ENCODE data around the gene HAND2. TPM values are rescaled to one million over a fixed set of nuclear protein-coding genes. Genes with fewer than 3 reads are reported as not detected.
A peak's percentile ranks its signal among the peaks of the same experiment; 100 is the strongest.

The HAND2 gene
- total and polyA plus RNA-seq, 2 of the 8 experiments (the other 6 are each of a cell fraction or from before 2014, with no cell fraction given): 0.05 TPM; not detected in 1

DNA sequence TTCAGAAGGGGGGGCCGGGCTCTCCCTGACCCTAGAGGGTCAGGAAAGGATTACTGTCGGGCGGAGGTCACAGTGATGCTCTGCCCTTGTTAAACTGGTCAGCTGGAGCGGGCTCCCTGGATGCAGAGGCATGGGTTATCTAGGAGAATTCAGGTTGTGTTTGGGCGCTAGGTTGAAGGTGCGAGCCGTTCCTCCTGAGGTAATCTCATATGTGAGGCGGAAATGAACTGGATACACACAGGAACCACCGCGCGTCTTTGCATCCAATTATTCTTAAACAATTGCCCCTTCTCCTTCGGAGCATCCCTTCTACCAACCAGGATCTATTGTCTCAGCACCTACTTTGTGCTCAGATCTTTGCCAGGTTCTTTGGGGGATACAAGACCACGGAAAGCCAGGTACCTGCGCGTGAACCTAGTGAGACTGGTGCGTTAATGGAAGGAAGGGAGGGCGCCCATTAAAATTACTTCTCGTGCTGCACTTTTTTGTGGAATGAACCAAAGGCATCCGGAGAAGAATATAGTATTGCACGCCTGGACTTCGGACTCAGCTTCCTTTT lies 28.4 kb downstream of the HAND2 start:
- peak overlapping the region; percentile 84 to 90 for H3K4me2 ChIP-seq (ENCODE audit: insufficient read depth in 1 of 2, low read depth in 2 of 2, low read length in 2 of 2)
- FAIRE-seq: no peak
- CTCF ChIA-PET (ENCODE audit: partially characterized antibody): interaction anchor here (1.1 to 5.9 kb wide), 7 partner anchors 21 to 82 kb away, joined by 3 to 39 read pairs (median 8); no protein-coding TSS in a partner anchor

More for the DNA sequence above, 28.4 kb downstream of the HAND2 start:
- Histone ChIP-seq H3K9me3 (ENCODE audit: insufficient read depth in 2 of 2, low read depth in 1 of 2, low read length in 1 of 2) (no peaks in the 10 kb centered on the region), H3K27ac (ENCODE audit: low read depth, low read length) (no peak overlapping the region), H2AFZ (ENCODE audit: low read length) (peak overlapping the region; percentile 72; the same call in 1 of the 2 replicates), H2BK120ac (replicated peaks; ENCODE audit: low read depth, low read length) (no peak overlapping the region), H3K23ac (ENCODE audit: insufficient read length) (no peak overlapping the region), H3K27me3 (replicated peaks in 1 of 4; ENCODE audit: control insufficient read depth in 3 of 4, extremely low read depth in 1 of 4, insufficient read depth in 3 of 4, low read length in 3 of 4) (peaks cover 60 to 82% (median 74%) of the 10 kb centered on the region in 4 experiments), H3K79me1 (ENCODE audit: low read depth, low read length) (no peaks in the 10 kb centered on the region), H2BK15ac (ENCODE audit: low read length) (no peak overlapping the region), H3K18ac (ENCODE audit: extremely low read depth, low read length) (0 out of 2 replicates have a peak overlapping the region, but pooled peaks have one; percentile 88), H3K4me1 (replicated peaks in 1 of 4; ENCODE audit: control insufficient read depth in 3 of 4, insufficient read depth in 4 of 4, low read length in 3 of 4) (peaks cover 12 to 21% (median 15%) of the 10 kb centered on the region in 4 experiments), H4K5ac (ENCODE audit: insufficient read length, low read depth, low read length) (no peak overlapping the region), H4K8ac (ENCODE audit: extremely low read depth, insufficient read depth, low read length) (no peak overlapping the region; the same call in 1 of the 2 replicates), H2BK12ac (ENCODE audit: low read depth, low read length) (0 out of 2 replicates have a peak overlapping the region, but pooled peaks have one; percentile 42), H3K4me3 (ENCODE audit: extremely low read depth in 1 of 4, insufficient read depth in 2 of 4, low read depth in 3 of 4, low read length in 4 of 4) (peak overlapping the region; percentile 59 to 72 (median 65)), H3K14ac (ENCODE audit: insufficient read length) (no peak overlapping the region), H3K79me2 (ENCODE audit: control insufficient read depth in 1 of 2, insufficient read depth in 2 of 2, low read length in 2 of 2) (no peaks in the 10 kb centered on the region), H2BK20ac (ENCODE audit: low read length) (0 out of 2 replicates have a peak overlapping the region, but pooled peaks have one; percentile 34), H2BK5ac (ENCODE audit: low read depth, low read length) (no peak overlapping the region), H3K56ac (replicated peaks; ENCODE audit: insufficient read length, low read depth, low read length) (no peak overlapping the region), H3K9ac (replicated peaks in 1 of 4; ENCODE audit: extremely low read depth in 1 of 4, low read depth in 3 of 4, low read length in 3 of 4) (no peak overlapping the region; a peak in 1 of 7 replicates), H3K23me2 (ENCODE audit: low read depth, low read length) (peaks cover 2% of the 10 kb centered on the region), H4K91ac (replicated peaks; ENCODE audit: insufficient read length, low read length) (no peak overlapping the region), H4K20me1 (replicated peaks in 1 of 2; ENCODE audit: control insufficient read depth in 1 of 2, insufficient read depth in 2 of 2, low read length in 2 of 2) (peaks cover 1 to 3% of the 10 kb centered on the region in 2 experiments), H3K4ac (replicated peaks; ENCODE audit: insufficient read length, low read depth, low read length) (no peak overlapping the region), H3K36me3 (ENCODE audit: control insufficient read depth in 2 of 4, insufficient read depth in 4 of 4, low read length in 3 of 4) (no peaks in the 10 kb centered on the region), H2AK5ac (ENCODE audit: low read depth, low read length) (no peak overlapping the region)
- POLR2A ChIA-PET (ENCODE audit: partially characterized antibody): interaction anchor here (0.8 to 3.0 kb wide), 3 partner anchors 8 to 167 kb away, joined by 3 to 10 read pairs (median 8); partner anchors contain the start of gene HMGB2
- no peak for DNase-seq (ENCODE audit: low read depth in 1 of 2, low spot score in 2 of 2)
- TF ChIP-seq SUZ12 (IDR thresholded peaks at IDR 0.05; ENCODE audit: low read length) (peak; percentile 85), KDM1A (IDR thresholded peaks at IDR 0.05; ENCODE audit: borderline replicate concordance, low read length) (no peak), EZH2 (IDR thresholded peaks at IDR 0.05; ENCODE audit: low read depth, low read length, severe bottlenecking) (peak; percentile 89), KDM4A (IDR thresholded peaks at IDR 0.05; ENCODE audit: low read depth, low read length, severe bottlenecking) (peak; percentile 64)
- 5% methylated on average over 21 of the region's 21 CpGs; no CpG with 5 or more reads in 1 of the 2 experiments for WGBS, 2 experiments (ENCODE audit: extremely low coverage in 1 of 2, insufficient coverage in 1 of 2, insufficient read length in 1 of 2, insufficient replicate concordance in 2 of 2, low coverage in 1 of 2, low lambda C conversion rate in 2 of 2, missing lambda C conversion rate in 1 of 2)
